COR-L47 (cell line): Measurements from ENCODE around the gene PSD2.
"Not testable (repeated sequence)": the region's sequence is repeated elsewhere in the genome, so short reads cannot be mapped to it uniquely, and the experiment has no call there.

Source experiments
- DNase-seq: peaks from one replicate; lab custom pipeline; 2025; lab: John Stamatoyannopoulos, UW

The PSD2 gene

DNA sequence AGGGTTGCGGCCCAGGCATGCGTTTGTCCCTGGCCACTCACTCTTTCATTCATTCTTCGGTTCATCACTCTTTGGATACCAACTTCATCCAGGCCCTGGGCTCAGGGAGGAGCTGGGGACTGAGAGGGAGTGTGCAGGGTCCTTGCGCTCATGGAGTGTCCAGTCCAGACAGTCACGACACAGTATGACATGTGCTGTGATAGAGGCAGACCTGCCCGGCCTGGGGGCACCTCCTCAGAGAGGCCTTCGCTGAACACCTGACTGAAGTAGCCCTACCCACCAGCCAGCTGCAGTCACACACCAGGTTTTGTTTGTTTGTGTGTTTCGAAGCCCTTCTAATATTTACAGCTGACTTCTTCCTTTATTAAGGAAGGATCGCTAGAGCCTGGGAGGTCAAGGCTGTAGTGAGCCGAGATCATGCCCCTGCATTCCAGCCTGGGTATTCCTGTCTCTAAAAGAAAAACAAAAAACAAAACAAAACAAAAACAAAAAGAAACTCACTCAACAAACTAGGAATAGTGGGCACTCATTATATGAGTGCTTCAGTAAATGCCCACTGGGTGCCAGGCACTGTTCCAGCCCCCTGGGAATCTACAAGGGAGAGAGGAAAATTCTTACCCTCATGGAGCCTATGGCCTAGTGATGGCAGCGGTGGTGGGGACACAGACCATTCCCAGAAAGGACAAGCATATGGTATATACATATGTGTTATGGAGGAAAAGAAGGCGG is 6.3 kb upstream of the PSD2 start:
- DNase-seq = no peak

DNA sequence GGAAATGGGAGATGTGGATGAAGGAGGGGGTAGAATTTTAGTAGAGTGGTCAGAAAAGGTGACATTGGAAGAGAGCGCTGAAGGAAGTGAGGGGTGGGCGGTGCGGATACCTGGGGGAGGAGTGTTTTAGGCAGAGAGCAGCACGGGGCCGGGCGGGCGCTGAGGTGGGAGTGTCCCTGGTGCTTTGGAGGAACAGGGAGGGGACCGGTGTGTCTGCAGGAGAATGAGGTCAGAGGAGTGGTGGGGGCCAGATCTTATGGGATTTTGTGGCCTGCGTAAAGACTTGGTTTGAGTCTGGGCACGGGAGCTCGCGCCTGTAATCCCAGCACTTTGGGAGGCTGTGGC is 5.8 kb upstream of the PSD2 start:
- DNase-seq = no peak

DNA sequence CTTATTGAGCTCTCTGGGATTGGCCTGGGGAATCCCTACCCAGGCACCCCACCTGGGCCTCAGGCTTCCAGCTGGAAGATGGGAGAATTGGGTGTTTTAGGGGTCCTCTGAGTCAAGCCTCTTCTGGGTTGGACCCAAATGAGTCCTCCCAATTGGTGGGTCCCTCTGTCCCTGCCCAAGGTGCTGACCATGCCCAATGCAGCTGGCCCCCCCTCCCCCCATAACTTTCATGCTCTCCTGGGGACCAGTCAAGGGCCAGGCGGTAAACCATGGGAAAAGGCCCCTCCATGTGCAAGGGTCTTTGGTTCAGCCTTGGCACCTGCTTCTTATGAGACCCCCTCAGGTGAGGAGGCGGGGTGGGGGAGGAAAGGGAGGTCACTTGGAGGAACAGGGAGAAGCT is 3.4 kb upstream of the PSD2 start:
- DNase-seq = no peak

DNA sequence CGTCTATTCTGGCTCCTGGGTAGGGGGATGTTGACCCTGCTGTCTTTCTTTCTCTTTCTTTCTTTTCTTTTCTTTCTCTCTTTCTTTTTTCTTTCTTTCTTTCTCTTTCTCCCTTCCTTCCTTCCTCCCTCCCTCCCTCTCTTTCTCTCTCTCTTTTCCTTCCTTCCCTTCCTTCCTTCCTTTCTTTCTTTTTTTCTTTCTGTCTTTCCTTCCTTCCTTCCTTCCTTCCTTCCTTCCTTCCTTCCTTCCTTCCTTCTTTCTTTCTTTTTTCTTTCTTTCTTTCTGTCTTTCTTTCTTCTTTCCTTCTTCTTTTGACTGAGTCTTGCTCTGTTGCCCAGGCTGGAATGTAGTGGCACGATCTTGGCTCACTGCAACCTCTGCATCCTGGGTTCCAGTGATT is 3.0 kb upstream of the PSD2 start:
- not testable (repeated sequence) for DNase-seq

DNA sequence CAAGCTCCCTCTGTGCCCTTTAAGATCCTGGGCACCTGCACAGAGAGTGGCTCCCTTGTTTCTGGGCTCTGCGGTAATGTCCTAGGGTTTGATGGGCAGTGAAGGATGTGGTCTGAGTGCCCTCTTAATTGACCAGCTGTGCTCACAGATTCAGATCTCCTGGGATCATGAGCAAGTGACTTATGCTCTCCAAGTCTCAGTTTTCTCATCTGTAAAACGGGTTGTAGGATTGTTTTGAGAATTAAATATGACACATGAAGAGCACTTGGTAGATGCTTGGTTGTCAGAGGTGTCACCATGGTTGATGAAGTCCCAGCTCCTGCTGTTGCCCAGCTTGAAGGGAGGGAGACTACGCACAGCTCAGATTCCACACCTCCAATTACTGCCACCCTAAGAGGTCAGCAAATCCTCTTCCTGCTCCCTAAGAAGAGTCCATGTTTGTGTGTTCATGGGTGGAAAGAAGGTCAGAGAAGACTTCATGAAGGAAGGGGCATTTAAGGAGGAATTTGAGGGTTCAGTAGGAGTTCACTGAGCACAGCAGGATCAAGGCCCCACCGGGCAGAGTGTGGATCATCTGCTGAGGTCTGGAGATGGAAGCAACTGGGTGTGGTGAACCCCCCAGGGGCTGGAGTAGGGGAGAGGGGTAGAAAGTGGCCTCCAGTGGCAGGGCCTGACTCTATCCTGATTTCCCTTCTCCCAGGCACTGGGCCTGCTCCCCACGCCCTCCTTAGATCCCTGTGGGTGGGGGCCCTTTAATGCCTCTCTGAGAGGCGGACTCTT is 1.4 kb upstream of the PSD2 start:
- DNase-seq = no peak

DNA sequence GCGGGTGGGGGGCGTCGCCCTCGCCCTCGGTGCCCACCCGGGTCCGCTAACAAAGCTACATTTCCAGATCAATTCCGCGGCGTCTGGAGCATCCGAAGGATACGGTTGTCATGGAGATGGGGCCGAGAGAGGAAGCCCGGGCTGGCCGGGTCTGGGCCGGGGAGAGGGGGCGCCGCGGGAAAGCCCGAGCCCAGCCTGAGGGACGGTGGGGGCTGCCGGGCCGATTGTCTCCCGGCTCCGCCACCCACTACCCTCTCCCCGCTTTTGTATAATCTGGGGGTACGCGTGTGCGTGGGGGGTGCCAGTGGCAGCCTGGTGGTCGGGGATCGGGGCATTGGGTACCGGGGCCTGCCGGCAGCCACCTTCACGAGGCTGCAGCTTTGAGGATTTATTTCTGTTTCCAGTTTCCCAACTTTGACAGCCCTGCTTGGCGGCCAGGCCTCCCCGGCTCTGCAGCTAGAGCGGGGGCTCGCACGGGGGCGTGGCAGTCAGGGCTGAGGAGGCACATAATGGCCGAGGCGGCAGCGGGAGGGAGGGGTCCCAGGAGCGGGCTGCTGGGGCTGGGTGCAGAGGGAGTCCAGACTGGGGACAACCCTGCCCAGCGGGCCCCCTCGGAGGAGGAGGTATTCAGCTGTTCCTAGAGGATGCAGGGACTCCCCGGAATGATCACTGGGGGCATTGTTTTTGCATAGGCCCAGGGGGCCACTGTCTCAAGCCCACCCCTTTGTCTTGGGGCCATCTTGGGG is 626 bp downstream of the PSD2 start:
- peak; percentile 21 for DNase-seq

DNA sequence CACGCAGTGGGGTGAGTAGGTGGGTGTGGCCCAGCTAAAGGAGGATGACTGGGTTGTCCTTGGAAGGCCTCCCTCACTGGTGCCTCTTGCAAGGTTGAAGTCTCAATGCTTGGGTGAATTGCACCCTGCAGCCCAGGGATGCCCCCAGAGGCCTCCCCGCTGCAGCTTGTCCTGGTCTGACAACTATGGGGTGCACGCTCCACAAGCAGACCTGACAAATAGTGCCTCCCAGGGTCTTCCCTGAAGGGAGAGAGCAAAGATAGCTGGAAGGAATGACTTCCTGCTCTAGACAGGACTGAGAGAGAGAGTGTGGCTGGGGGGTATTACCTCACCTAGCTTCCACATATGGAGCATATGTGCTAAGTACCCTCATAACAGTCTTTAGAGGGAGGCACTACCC is 1.7 kb downstream of the PSD2 start:
- no peak for DNase-seq

DNA sequence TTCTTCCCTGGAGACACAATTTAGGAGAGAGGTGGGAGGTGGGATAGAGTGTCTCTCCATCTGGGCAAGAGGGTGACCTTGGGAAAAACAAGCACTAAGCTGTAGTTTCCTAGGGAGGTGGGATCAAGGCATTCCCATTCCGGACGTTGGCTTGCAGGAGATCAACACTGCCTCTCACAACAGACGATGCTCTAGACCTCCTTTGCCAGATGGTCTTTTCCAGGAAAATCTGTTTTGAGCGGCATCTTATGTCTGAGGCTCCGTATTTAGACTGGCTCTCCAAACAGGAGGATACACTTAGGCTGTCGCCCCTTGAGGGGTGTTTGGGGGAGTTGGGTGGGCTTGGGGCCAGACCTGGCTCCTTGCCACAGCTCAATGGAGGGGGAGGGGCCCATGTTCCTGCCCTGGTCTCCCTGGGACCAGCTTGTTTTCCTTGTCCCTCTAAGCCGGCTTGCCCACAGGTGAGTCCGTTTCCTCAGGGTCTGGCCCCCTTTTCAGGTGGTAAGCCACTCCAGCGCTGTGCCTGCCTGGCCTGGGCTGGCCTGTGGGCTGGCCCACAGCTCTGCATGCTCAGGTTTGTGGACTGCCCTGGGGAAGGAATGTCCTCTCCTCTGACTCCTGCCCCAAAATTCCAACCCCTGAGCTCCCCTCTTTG is 2.4 kb downstream of the PSD2 start:
- no peak for DNase-seq

DNA sequence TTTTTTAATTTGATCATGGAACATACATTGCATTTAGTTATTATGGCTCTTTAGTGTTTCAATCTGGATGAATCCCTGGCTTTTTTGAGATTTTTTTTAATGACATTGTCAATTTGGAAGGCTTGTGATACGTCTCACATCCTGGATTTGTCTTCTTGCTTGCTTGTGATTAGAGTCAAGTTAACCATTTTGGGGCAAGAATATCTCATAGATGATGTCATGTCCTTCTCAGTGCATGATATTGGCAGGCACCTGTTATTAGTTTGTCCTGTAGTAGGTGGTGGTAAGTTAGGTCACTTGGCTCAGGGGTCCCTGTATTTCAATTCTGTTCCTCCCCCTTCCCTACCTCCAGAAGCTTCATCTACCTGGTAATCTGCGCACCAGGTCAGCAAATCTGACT is 3.3 kb downstream of the PSD2 start:
- DNase-seq = no peak

DNA sequence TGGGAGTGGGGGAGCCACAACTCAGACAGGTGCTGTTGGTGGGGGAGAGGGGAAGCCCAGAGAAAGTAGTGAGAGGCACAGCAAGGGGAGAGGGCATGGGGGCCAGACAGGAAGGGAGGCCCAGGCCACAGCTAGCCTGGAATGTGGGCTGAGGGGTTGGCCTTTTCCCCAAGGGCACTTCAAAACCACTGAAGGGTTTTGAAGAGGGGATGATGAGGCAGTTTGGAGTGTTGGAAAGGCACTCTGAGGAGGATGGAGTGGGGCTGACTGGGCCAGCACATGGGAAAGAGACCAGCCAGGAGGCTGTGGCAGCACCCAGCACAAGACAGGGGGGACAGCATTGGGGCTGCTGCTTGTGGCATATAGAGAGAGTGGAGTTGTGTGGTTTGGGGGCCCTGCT is 3.8 kb downstream of the PSD2 start:
- DNase-seq = no peak

DNA sequence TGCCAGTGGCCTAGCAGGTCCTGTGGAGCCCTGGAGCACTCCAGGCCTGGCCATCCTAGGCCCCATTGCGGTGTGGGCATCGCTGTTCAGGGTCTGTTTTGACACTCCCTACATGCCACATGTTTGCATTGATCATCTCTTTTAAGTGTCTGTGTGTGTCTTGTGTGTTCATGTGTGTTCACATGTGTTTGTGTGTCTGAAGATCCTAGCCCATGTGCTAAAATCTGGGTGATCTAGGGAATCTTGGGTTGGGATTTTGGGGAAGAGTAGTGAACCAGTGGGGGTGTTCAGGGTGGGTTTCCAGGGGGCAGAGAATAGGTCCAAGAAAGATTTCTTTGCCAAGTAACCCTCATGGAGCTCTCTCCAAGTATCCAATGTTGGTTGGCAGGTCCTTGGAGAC is 8.4 kb downstream of the PSD2 start:
- no peak for DNase-seq

DNA sequence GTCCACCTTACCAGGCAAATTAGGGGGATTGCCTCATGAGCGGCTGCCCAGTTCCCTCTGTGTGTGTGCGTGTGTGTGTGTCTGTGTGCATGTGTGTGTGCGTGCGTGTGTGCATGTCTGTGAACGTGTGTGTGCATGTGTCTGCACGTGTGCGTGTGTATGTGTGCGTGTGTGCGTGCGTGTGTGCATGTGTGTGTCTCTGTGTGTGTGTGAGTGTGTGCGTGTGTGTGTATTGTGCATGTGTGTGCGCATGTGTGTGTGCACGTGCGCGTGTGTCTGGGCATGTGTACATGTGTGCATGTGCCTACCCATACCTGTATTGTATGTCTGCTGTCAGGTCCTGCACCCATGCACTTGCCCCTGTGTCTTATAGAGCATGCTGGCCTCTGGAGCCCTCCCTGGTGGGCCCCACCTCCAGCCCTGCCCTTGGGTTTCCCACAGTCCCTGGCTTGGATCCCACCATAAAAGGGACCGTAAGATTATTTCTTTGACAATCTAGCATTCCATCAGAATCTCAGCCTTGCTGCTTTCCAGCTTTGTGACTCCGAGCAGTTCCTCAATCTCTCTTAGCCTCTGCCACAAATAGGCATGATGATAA is 9.3 kb downstream of the PSD2 start:
- DNase-seq = no peak

DNA sequence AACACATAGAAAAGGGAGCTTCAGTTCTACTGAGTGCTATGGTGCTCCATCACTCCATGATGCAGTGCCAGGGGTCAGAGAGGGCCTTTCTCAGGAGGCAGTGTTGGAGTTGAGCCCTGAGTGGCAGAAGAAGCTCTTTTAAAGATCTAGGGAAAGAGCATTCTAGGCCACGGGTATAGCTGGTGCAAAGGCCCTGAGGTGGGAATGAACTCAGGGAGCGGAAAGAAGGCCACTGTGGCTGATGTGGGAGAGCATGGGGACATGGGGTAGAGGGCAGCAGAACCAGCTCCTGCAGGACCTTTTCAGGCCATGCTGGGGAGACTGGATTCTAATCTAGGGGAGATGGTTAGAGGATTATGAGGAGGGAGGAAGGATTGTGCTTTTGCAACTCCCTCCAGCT is 9.9 kb downstream of the PSD2 start:
- DNase-seq = no peak

DNA sequence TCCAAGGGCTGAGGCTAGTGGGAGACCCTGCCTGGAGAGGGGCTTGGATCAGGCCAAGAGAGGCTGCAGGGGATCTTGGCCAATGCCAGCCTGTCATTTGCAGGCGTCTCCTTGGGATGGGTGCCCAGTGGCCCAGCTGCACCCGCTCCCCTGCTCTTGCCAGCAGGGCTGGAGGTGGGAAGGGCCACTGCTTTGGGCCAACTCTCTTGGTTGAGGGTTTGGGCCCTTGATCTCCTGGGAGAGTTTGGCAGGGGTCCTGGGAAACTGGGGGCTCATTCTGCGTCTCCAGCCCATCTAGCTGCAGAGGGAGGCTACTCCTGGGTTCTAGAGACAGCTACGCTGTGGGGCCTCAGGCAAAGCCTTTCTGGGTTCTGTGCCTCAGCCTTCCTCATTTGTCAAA is 10.5 kb downstream of the PSD2 start:
- no peak for DNase-seq

DNA sequence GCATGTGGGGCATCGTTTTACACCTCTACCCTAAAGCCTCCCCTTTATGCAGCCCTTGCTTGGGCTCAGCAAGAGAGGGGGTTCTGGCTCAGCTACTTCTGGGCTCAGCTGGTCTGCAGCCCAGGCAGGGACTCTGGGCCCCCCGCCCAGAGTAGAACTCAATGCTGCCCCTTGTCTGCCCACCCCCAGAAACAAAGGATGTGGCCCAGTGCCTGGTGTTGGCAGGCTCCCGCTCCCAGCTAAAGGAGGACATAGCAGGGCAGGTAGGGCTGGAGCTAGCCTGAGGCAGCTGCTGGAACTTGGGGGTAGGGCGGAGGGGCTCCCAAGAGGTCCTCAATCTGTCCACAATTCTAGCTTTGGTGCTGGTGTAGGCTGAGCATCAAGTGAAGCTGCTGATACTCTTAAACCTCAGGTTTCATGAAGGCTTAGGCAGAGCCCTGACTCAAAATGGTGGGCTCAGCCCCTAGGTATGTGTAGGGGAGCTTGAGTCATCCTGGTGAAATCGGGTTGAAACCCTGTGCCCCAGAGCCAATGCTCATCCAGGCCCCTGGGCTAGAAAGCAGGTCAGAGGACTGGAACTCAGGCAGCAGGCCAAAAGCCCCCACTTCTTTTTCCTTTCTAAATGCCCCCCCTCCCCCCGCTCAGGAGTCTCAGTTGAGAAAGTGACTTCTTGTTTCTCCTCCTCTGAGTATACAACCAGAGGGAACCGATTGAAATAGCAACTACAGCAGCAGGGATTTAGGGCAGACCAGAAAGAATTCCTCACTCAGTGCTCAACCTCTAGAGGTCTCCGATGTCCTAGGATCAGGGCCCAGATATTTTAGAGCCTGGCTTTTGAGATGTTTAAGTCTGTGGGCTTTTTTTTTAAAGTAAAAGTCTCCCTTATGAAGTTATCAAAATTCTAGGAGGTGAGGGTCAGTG is 11.4 kb downstream of the PSD2 start:
- DNase-seq = no peak

DNA sequence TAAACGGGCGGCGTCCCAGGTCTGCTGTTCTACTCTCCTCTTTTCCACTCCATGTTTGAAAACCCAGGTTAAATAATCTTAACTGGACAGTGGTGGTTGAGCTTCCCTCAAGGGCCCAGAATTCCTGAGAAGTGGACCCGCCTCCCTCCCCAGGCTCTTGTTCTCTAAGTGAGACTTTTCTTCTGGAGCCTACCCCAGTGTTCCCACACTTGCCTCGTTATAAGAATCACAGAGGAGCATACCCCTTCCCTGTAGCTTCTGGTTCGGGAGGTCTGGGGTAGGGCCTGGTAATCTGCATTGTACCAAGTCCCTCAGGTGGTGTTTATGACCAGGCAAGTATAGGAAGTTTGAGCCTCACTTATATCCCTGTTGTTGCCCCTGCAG is 12.0 kb downstream of the PSD2 start:
- no peak for DNase-seq

DNA sequence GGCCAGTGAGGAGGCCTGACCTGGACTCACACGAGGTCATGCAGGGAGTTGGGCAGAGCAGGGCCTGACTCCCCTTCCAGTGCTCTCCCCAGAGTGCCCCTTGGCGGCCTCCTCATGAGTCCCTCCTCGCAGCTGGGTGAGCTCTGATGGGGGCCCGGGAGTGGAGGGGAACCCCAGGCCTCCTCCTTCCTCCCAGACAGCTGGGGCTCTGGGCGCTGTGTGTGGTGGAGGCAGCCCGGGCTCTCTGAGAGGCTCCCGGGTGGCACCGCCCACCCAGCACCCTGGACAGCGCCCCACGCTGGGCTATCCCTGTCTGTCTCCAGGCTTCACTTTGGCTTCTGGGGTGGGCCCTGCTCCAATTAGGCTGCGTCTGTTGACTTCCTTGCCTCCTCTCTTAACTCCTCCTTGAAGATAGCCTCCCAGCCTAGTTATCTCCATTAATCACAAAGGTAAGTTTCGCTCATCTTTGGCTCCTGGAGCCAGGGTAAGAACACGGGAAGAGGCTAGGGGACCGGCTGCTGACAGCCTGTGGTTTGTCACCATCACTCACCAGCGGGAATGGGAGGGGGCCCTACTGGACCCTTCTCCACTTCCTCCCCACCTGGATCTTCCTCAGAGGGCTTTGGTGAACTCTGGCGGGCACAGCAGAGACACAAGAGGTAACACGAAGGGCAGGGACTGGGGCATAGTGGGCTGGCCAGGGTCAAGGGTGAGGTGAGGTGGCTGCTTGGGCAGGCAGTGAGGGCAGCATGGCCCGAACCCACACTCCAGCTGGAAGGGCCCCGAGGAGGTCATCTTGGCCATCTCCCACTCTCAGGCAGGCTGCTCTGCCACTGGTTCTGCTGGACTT is 13.1 kb downstream of the PSD2 start:
- DNase-seq = no peak

DNA sequence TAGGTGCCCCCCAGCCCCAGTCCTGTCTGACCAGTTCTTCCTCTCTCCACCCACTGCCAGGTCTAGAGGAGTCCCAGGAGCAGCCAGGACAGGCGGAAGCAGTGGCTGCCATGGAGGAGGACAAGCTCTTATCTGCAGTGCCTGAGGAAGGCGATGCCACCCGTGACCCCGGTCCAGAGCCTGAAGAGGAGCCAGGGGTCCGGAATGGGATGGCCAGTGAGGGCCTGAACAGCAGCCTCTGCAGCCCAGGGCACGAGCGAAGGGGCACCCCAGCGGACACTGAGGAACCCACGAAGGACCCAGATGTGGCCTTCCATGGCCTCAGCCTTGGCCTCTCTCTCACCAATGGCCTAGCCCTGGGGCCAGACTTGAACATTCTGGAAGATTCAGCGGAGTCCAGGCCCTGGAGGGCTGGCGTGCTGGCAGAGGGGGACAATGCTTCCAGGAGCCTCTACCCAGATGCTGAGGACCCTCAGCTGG is 13.8 kb downstream of the PSD2 start:
- no peak for DNase-seq

DNA sequence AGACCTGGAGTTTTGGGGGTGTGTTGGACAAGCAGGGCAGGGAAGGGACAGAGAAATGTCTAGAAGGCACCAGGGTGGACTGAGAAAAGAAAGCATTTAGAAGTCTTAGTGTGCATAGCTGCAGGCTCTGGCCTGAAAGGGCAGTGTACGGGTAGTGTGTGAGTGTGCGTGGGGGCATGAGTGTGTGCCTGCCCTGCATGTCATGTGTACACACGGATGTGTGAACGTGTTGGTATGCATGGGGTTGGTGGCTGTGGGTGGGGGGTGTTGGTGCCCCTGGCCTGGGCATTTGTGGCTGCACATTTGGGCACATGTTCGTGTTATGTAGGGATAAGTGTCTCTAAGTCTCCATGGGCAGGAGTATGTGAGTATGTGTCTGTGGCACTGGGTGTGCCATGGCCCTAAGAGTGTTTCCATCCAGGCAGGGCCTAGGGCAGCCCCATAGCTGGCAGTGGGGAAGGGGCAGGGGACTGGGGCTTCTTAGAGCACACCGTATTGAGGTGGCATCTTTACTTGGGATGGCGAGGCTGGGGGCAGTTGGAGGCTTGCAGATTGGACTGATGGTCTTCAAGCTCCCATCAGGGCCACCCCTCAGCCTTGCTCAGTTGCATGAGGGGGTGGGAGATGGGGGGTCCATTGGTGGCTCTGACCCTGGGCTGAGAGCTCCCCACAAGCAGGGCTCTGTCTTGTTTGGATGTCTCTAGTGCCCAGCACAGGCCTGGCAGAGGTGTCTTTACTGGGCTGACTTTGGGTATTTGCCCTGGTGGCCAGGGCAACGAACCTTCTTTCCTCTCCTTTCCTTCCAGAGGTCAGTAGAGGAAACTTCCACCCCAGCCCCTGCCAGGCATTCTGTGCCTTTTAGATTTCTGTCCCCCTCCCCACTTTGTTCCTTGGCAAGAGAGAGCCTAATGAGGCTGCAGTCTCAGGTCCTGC is 15.0 kb downstream of the PSD2 start:
- DNase-seq = no peak
